GM13976 (cell line): ENCODE results near the gene AP2M1.

Experiments
- DNase-seq: peaks from one replicate; pipeline ENCODE4 v3.0.0; 2012; ENCODE audit warnings: low spot score
- CTCF ChIP-seq: IDR thresholded peaks from 2 replicates; pipeline ENCODE4 v1.5.1; 2012; ENCODE audit warnings: borderline replicate concordance, mild to moderate bottlenecking; ENCODE audit not compliant: insufficient read depth; ENCODE audit errors: extremely low read depth, missing control alignments, control extremely low read depth
- in situ Hi-C: fragments of 300-500 bp; cut with MboI; formaldehyde crosslinking; loops from one replicate; pipeline ENCODE4 v1.12.0; 2022; ENCODE audit warnings: low sequenced_read_pairs, mixed read lengths, inconsistent platforms; ENCODE audit not compliant: unreplicated experiment

The AP2M1 gene

DNA sequence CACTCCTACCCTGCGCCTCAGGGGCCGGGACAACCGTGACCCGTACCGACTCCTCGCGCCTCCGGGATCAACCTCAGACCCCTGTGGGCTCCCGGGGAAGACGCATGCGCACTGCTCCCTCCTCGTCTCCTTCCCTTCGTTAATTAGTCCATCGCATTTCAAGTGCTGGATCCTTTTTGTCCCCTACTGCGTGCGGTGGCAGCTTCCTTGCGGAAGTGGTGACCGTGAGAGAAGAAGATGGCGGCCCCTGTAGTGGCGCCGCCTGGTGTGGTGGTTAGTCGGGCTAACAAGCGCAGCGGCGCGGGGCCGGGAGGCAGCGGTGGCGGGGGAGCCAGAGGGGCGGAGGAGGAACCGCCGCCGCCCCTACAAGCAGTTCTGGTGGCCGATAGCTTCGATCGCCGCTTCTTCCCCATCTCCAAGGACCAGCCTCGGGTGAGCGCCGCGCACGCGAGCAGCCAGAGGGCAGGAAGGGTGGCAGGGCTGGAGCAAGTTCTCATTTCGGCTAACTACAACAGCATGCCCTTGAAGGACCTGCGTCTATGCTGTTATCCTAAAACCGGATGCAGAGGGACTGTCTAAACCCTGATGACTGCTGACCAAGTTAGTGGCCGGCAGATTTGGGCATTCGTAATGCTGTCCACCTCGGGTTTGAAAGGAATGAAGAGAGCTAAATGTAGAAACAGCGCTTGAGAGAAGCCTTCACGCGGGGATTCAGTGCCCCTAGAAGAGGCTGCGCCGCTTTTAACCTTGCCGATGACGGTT is 39.3 kb upstream of the AP2M1 start, which contains the start of gene EIF2B5:
EIF2B5 (plus strand) TSS at position 210 of the 762 bp plus-strand sequence; CDS start at position 238, 28 bp downstream.
- peak; percentile 92 for DNase-seq
- no peak for TF ChIP-seq CTCF
- in situ Hi-C loops: no loop called here

GRCh38 chr3:184135911-184136260 is 38.8 kb upstream of the AP2M1 start:
- no peak for TF ChIP-seq CTCF
- in situ Hi-C loops: no loop called here
- DNase-seq: no peak

GRCh38 chr3:184140436-184140835 is 34.2 kb upstream of the AP2M1 start:
- no peak for TF ChIP-seq CTCF
- DNase-seq: no peak
- in situ Hi-C loops: no loop called here

- in situ Hi-C loops: no loop called here
- DNase-seq: no peak
- TF ChIP-seq CTCF: no peak
These were observed 32.5 kb upstream of the AP2M1 start for GRCh38 chr3:184142199-184142598.

GRCh38 chr3:184143327-184143726 is 31.3 kb upstream of the AP2M1 start:
- no peak for TF ChIP-seq CTCF
- in situ Hi-C loops: no loop called here
- DNase-seq: no peak

- no peak for DNase-seq
- in situ Hi-C loops: no loop called here
These were observed 30.1 kb upstream of the AP2M1 start for GRCh38 chr3:184144505-184144904.

More at GRCh38 chr3:184144505-184144904, 30.1 kb upstream of the AP2M1 start:
- TF ChIP-seq CTCF: no peak
